Panc1 (cell line): ENCODE measurements around the gene RAB3GAP2. TPM values are rescaled to one million over a fixed set of nuclear protein-coding genes. Genes with fewer than 3 reads are reported as not detected.

Source experiments
- ATAC-seq: fragments of 200-7000 bp; cut with Tn5 transposase; 2 replicates; pipeline ENCODE4 v1.9.1; 2020; ENCODE audit warnings: mild to moderate bottlenecking, moderate library complexity
- BruUV-seq: library from RNA; stranded (reverse); fragments of 400-500 nt; replicated peaks from 2 replicates; lab custom pipeline; 2021; lab: Mats Ljungman, UMichigan
- CTCF ChIA-PET: fragments of 300-600 bp; sonication (Branson Sonifier 250); formaldehyde crosslinking; loops from one replicate; lab custom pipeline; 2022; ENCODE audit warnings: antibody characterized with exemption; lab: Charles Lee
- POLR2A ChIA-PET: fragments of 300-600 bp; sonication (Branson Sonifier 250); formaldehyde crosslinking; loops from one replicate; lab custom pipeline; 2022; ENCODE audit warnings: antibody characterized with exemption; lab: Charles Lee
- DNase-seq: peaks from one replicate; pipeline ENCODE4 v3.0.0-alpha.2; 2010; ENCODE audit warnings: low read depth, low spot score
- H3K27ac ChIP-seq: 2 replicates; pipeline ENCODE4 v1.5.1; 2011; ENCODE audit warnings: mild to moderate bottlenecking, low read length, inconsistent platforms
- H3K27me3 ChIP-seq: fragments of 200-500 bp; sonication (Bioruptor generic); 2 replicates; pipeline ENCODE4 v1.6.0; 2014; ENCODE audit warnings: low read length, inconsistent platforms; ENCODE audit not compliant: control insufficient read depth, insufficient read depth
- H3K36me3 ChIP-seq: fragments of 200-500 bp; sonication (Bioruptor generic); 2 replicates; pipeline ENCODE4 v1.5.1; 2014; ENCODE audit warnings: inconsistent platforms, mild to moderate bottlenecking, low read length, moderate library complexity; ENCODE audit not compliant: control insufficient read depth, insufficient read depth
- H3K4me1 ChIP-seq: 2 replicates; pipeline ENCODE4 v1.5.1; 2011; ENCODE audit warnings: inconsistent platforms, mild to moderate bottlenecking, low read length, moderate library complexity; ENCODE audit not compliant: control insufficient read depth, insufficient read depth
- H3K4me3 ChIP-seq, 2 experiments: 2 replicates each; pipeline ENCODE4 v1.5.1; 2011 to 2012; ENCODE audit warnings: low read depth in 2 of 2, low read length in 2 of 2, mild to moderate bottlenecking in 2 of 2, inconsistent platforms in 1 of 2, moderate library complexity in 1 of 2
- H3K9me3 ChIP-seq: fragments of 200-500 bp; sonication (Bioruptor generic); 2 replicates; pipeline ENCODE4 v1.5.1; 2014; ENCODE audit warnings: low read depth, mild to moderate bottlenecking, inconsistent platforms, low read length, moderate library complexity; ENCODE audit not compliant: control insufficient read depth, insufficient read depth
- CTCF ChIP-seq: fragments of 450-650 bp; IDR thresholded peaks from 2 replicates; pipeline ENCODE4 v1.5.1; 2017; ENCODE audit warnings: mild to moderate bottlenecking
- POLR2AphosphoS5 ChIP-seq: IDR thresholded peaks from 2 replicates; pipeline ENCODE4 v1.6.1; 2012; ENCODE audit warnings: mild to moderate bottlenecking, low read depth, low read length, moderate library complexity
- REST ChIP-seq, 2 experiments: IDR thresholded peaks; 2 replicates each; pipeline ENCODE4 v1.6.1; 2011 to 2012; ENCODE audit warnings: low read depth in 2 of 2, control low read depth in 1 of 2, low read length in 1 of 2, mild to moderate bottlenecking in 1 of 2, moderate library complexity in 1 of 2; ENCODE audit not compliant: insufficient read depth in 1 of 2
- SIN3A ChIP-seq: IDR thresholded peaks from 2 replicates; pipeline ENCODE4 v1.6.1; 2012; ENCODE audit warnings: low read depth, mild to moderate bottlenecking, low read length, moderate library complexity, borderline replicate concordance; ENCODE audit not compliant: insufficient read depth
- TCF7L2 ChIP-seq: IDR thresholded peaks from 2 replicates; pipeline ENCODE4 v1.6.1; 2011; ENCODE audit warnings: mild to moderate bottlenecking, low read depth, low read length, inconsistent platforms
- in situ Hi-C: cut with HindIII; loops from 2 replicates; pipeline ENCODE4 v1.10.0; 2016; ENCODE audit warnings: low sequenced_read_pairs, low pct_unique_long_range_greater_than_20kb
- intact Hi-C: fragments of 100-400 bp; cut with micrococcal nuclease; formaldehyde crosslinking; loops from one replicate; pipeline ENCODE4 v1.10.0; 2022; ENCODE audit not compliant: unreplicated experiment
- total RNA-seq: library from RNA; stranded (reverse); gene quantifications from one replicate; pipeline ENCODE4 v1.2.1, GENCODE V29; 2021; ENCODE audit not compliant: unreplicated experiment

Gene RAB3GAP2
- total RNA-seq, 1 experiment from 2014 or later, result 39.0 TPM

- TF ChIP-seq CTCF, result no peak
- no peak for TF ChIP-seq SIN3A
- TF ChIP-seq REST (IDR thresholded peaks at IDR 0.05; ENCODE audit: insufficient read depth in 1 of 2, low read depth in 2 of 2, low read length in 1 of 2), result no peak
- TF ChIP-seq TCF7L2, result no peak
- TF ChIP-seq POLR2AphosphoS5, result no peak
- Histone ChIP-seq H3K27ac (no peak overlapping the region), H3K4me3 (no peak overlapping the region), H3K36me3 (no peaks in the 10 kb centered on the region), H3K27me3 (no peaks in the 10 kb centered on the region), H3K9me3 (no peaks in the 10 kb centered on the region), H3K4me1 (no peaks in the 10 kb centered on the region)
- BruUV-seq, result no TSS peak
- ChIA-PET POLR2A (no interaction called here), CTCF (no interaction called here)
- in situ Hi-C loops, result no loop called here
- DNase-seq (no peak), ATAC-seq (no peak)
- intact Hi-C loops, result no loop called here
Measured at GRCh38 chr1:220241072-220241663, 31.1 kb downstream of the RAB3GAP2 start.

- ATAC-seq (no peak), DNase-seq (no peak)
- no TSS peak for BruUV-seq
- in situ Hi-C loops, result no loop called here
- Histone ChIP-seq H3K4me3 (no peak overlapping the region), H3K36me3 (no peaks in the 10 kb centered on the region; the same call in 1 of the 2 replicates), H3K27me3 (no peaks in the 10 kb centered on the region), H3K4me1 (peaks cover 7% of the 10 kb centered on the region; the same call in 1 of the 2 replicates), H3K9me3 (no peaks in the 10 kb centered on the region), H3K27ac (no peak overlapping the region)
- ChIA-PET CTCF (no interaction called here), POLR2A (no interaction called here)
- TF ChIP-seq TCF7L2 (no peak), SIN3A (no peak), REST (IDR thresholded peaks at IDR 0.05; ENCODE audit: insufficient read depth in 1 of 2, low read depth in 2 of 2, low read length in 1 of 2) (no peak), CTCF (no peak), POLR2AphosphoS5 (no peak)
- intact Hi-C loops, result no loop called here
Measured at GRCh38 chr1:220239966-220240365, 32.3 kb downstream of the RAB3GAP2 start.
